ENCODE results near the gene ADAMTS14. TPM values are rescaled to one million over a fixed set of nuclear protein-coding genes. Genes with fewer than 3 reads are reported as not detected.

ADAMTS14 gene
- total and polyA plus RNA-seq, 4 experiments from 2014 or later = not detected

DNA sequence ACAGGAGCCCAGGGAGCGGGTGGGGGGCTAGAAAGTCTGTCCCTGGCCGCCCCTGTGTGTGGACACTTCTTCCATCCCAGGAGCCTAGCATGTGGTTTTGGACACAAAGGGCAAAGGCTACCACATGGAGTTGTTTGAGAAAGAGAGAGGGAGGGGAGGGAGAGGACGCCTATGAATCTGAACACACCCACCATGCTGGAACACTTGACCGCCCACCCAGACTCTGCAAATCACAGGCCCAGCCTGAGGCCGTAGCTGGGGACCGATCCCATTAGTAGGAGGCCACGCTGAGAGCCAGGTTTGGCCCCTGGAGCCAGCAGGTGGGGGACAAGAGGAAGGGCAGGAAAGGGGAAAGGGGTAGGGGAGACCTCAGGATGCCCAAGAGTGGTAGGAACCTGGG lies 39.6 kb downstream of the ADAMTS14 start:
- Histone ChIP-seq H3K27ac (ENCODE audit: low read depth, low read length) (no peak overlapping the region), H3K4me3 (ENCODE audit: low read length in 2 of 2) (no peak overlapping the region), H3K9me3 (ENCODE audit: control insufficient read depth in 1 of 2, low read length in 2 of 2) (no peaks in the 10 kb centered on the region), H3K27me3 (ENCODE audit: insufficient read depth, low read length) (no peaks in the 10 kb centered on the region), H3K36me3 (ENCODE audit: insufficient read depth, low read length) (no peaks in the 10 kb centered on the region), H3K4me1 (ENCODE audit: insufficient read depth, low read length) (no peaks in the 10 kb centered on the region)
- Mint-ChIP-seq H3K4me3 (no peak overlapping the region), H3K4me1 (no peaks in the 10 kb centered on the region), H3K27ac (no peak overlapping the region), H3K9me3 (no peaks in the 10 kb centered on the region), H3K27me3 (no peaks in the 10 kb centered on the region), H3K36me3 (no peaks in the 10 kb centered on the region)
- intact Hi-C loops (cut with micrococcal nuclease) = no loop called here
- ChIA-PET POLR2A (ENCODE audit: partially characterized antibody) (no interaction called here), CTCF (ENCODE audit: partially characterized antibody) (no interaction called here)
- no peak for DNase-seq

DNA sequence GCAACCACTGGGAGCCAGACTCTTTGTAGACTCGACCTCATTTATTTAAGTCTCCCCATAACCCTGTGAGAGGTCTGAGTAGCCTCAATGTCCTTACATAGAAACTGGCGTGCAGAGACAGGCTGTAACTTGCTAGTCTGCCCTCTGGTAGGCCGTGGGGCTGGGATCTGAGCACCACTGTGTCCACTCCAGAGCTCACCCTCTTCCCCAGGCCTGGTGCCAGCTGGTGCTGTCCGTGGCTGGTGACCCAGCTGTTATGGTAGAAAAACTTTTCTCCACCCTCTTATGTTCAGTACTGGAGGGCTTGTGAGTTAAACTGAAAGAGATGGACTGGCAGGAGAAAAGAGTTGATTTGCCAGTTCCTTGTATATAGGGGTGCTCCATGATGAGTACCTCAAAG lies 41.9 kb downstream of the ADAMTS14 start:
- no peaks in the 10 kb centered on the region for H3K27me3 ChIP-seq (ENCODE audit: insufficient read depth, low read length)
- Mint-ChIP-seq H3K27me3 (no peaks in the 10 kb centered on the region), H3K9me3 (no peaks in the 10 kb centered on the region), H3K4me1 (no peaks in the 10 kb centered on the region), H3K27ac (no peak overlapping the region), H3K4me3 (no peak overlapping the region), H3K36me3 (no peaks in the 10 kb centered on the region)
- no peak overlapping the region for H3K27ac ChIP-seq (ENCODE audit: low read depth, low read length)
- CTCF ChIA-PET (ENCODE audit: partially characterized antibody) = no interaction called here
- no peaks in the 10 kb centered on the region for H3K9me3 ChIP-seq (ENCODE audit: control insufficient read depth in 1 of 2, low read length in 2 of 2)
- H3K36me3 ChIP-seq (ENCODE audit: insufficient read depth, low read length) = no peaks in the 10 kb centered on the region
- peak in 1 of 5 donors; percentile 13 for DNase-seq
- POLR2A ChIA-PET (ENCODE audit: partially characterized antibody) = no interaction called here
- no peaks in the 10 kb centered on the region for H3K4me1 ChIP-seq (ENCODE audit: insufficient read depth, low read length)
- intact Hi-C loops (cut with micrococcal nuclease) = no loop called here
- no peak overlapping the region for H3K4me3 ChIP-seq (ENCODE audit: low read length in 2 of 2)

DNA sequence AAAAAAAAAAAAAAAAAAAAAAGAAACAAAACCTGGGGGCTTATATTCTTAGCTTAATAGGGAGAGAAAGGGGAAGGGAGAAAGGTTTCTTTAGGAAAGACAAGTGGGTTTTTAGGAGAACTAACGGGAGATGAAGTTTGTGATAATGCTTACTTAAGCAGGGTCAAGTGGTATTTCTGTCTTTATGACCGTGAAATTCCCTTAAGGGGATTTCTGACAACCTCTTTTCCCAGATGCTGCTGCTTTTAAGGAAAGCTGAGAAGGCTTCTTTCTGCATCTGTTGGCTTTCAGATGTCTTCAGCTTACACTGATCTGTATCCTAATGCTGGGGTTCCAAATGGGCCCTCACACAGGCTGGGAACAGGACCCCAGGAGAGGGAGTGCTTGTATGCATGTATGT lies 42.6 kb downstream of the ADAMTS14 start:
- no peaks in the 10 kb centered on the region for H3K27me3 ChIP-seq (ENCODE audit: insufficient read depth, low read length)
- H3K4me3 Mint-ChIP-seq = no peak overlapping the region
- POLR2A ChIA-PET (ENCODE audit: partially characterized antibody) = no interaction called here
- intact Hi-C loops (cut with micrococcal nuclease) = no loop called here
- H3K4me3 ChIP-seq (ENCODE audit: low read length in 2 of 2) = no peak overlapping the region
- H3K27ac ChIP-seq (ENCODE audit: low read depth, low read length) = no peak overlapping the region
- CTCF ChIA-PET (ENCODE audit: partially characterized antibody) = interaction anchor here (0.6 kb wide), 2 partner anchors 124 to 337 kb away, joined by 3 read pairs; no protein-coding TSS in a partner anchor
- DNase-seq = no peak
- no peaks in the 10 kb centered on the region for H3K27me3 Mint-ChIP-seq
- H3K9me3 ChIP-seq (ENCODE audit: control insufficient read depth in 1 of 2, low read length in 2 of 2) = no peaks in the 10 kb centered on the region
- no peaks in the 10 kb centered on the region for H3K36me3 ChIP-seq (ENCODE audit: insufficient read depth, low read length)
- no peaks in the 10 kb centered on the region for H3K36me3 Mint-ChIP-seq
- no peaks in the 10 kb centered on the region for H3K4me1 Mint-ChIP-seq
- no peaks in the 10 kb centered on the region for H3K9me3 Mint-ChIP-seq
- H3K4me1 ChIP-seq (ENCODE audit: insufficient read depth, low read length) = no peaks in the 10 kb centered on the region
- H3K27ac Mint-ChIP-seq = no peak overlapping the region

DNA sequence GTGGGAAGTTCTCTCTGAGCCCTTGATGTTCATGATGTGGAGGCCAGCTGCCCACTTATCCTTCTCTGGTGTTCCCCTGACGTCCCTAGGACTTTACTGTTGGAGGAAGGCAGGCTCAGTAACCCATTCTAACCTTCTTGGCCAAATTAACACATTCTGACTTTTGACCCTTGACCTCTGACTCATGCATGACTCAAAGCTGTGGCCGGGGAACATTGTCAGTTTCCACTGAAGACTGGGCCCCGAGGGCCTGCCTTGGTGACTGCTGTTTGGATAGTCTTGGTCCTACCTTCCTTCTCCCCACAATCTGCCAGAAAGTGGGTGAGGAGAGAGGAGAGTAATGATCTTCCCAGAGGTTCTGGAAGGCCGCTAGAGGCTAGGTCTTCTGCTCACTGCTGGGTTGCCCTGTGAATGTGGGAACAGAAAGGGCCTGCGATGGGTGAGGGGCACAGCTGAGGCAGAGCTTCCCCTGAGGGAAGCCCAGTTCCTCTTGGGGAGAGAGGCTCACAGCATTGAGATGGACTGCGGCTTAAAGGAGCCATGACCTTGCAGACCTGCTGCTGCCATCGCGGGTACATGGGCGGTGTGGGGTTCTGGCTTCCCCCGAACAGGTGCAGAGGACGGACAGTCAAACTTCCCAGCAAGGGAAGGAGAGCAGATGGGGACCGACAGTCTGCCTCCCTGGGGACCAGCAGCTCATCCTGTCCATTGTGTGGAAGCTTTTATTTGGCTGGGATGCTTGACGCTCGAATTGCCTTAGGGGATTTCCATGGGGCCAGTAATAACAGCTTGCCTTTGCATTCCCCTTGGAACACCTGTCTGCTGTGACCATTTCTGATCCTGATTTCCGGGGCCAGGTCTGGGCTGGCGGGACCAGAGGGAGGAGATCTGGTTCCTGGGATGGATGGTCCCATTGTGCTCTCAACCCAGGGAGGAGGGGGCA lies 43.8 kb downstream of the ADAMTS14 start:
- no peaks in the 10 kb centered on the region for H3K4me1 Mint-ChIP-seq
- DNase-seq = peak in 1 of 5 donors; percentile 25
- no peaks in the 10 kb centered on the region for H3K36me3 ChIP-seq (ENCODE audit: insufficient read depth, low read length)
- intact Hi-C loops (cut with micrococcal nuclease) = no loop called here
- H3K27ac Mint-ChIP-seq = no peak overlapping the region
- no peaks in the 10 kb centered on the region for H3K9me3 Mint-ChIP-seq
- H3K27me3 Mint-ChIP-seq = no peaks in the 10 kb centered on the region
- ChIA-PET CTCF (ENCODE audit: partially characterized antibody) (no interaction called here), POLR2A (ENCODE audit: partially characterized antibody) (no interaction called here)
- H3K27me3 ChIP-seq (ENCODE audit: insufficient read depth, low read length) = no peaks in the 10 kb centered on the region
- no peak overlapping the region for H3K4me3 ChIP-seq (ENCODE audit: low read length in 2 of 2)
- no peaks in the 10 kb centered on the region for H3K9me3 ChIP-seq (ENCODE audit: control insufficient read depth in 1 of 2, low read length in 2 of 2)
- no peak overlapping the region for H3K27ac ChIP-seq (ENCODE audit: low read depth, low read length)
- H3K4me3 Mint-ChIP-seq = no peak overlapping the region
- no peaks in the 10 kb centered on the region for H3K4me1 ChIP-seq (ENCODE audit: insufficient read depth, low read length)
- H3K36me3 Mint-ChIP-seq = no peaks in the 10 kb centered on the region

DNA sequence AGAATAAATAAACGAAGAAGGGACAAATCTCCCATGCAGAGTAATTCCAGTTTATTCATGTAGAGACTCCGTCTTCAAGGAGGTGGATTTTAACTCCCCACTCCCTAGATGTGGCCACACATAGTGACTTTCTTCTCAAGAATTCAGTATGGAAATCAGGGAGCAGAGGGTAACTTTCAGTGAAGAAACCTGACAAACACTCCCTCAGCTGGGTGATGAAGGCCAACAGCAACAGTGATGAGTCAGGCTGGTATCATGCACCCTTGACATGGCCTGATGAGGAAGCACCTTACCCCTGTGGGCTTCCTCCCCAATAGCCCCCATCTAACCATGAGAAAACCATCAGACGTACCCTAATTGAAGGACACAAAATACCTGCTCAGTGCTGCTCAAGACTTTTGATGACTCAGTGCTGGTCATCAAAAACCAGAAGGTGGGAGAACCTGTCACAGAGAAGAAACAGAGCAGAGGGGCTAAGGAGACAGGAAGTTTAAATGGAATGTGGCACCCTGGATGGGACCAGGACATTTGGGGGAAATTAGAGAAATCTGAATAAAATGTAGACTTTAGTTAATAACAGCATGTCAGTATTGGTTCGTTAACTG lies 50.6 kb downstream of the ADAMTS14 start:
- Histone ChIP-seq H3K27me3 (ENCODE audit: insufficient read depth, low read length) (no peaks in the 10 kb centered on the region), H3K4me1 (ENCODE audit: insufficient read depth, low read length) (no peaks in the 10 kb centered on the region), H3K4me3 (ENCODE audit: low read length in 2 of 2) (no peak overlapping the region), H3K36me3 (ENCODE audit: insufficient read depth, low read length) (no peaks in the 10 kb centered on the region), H3K27ac (ENCODE audit: low read depth, low read length) (no peak overlapping the region), H3K9me3 (ENCODE audit: control insufficient read depth in 1 of 2, low read length in 2 of 2) (no peaks in the 10 kb centered on the region)
- Mint-ChIP-seq H3K27ac (no peak overlapping the region), H3K27me3 (no peaks in the 10 kb centered on the region), H3K36me3 (no peaks in the 10 kb centered on the region), H3K4me1 (no peaks in the 10 kb centered on the region), H3K9me3 (no peaks in the 10 kb centered on the region), H3K4me3 (no peak overlapping the region)
- CTCF ChIA-PET (ENCODE audit: partially characterized antibody) = no interaction called here
- DNase-seq = no peak
- POLR2A ChIA-PET (ENCODE audit: partially characterized antibody) = no interaction called here
- intact Hi-C loops (cut with micrococcal nuclease) = no loop called here

DNA sequence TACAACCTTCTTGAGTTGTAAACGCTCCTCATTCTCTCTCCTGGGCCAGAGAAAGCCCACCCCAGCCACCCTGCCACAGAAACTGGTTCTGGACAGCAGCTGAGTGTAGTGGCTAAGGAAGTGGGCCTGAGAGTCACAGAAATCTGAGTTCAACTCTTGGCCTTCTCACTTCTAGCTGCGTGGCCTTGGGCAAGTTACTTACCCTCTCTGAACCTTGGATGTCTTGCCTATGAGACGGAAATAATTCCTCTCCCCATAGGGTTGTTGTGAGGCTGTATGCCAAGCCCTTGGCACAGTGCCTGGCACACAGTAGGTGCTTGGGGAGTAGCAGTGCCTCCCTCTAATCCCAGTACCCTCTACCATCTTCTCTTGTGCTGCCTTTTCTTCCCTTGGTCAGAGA lies 51.5 kb downstream of the ADAMTS14 start:
- no peak overlapping the region for H3K27ac ChIP-seq (ENCODE audit: low read depth, low read length)
- no peak for DNase-seq
- Mint-ChIP-seq H3K9me3 (no peaks in the 10 kb centered on the region), H3K27me3 (no peaks in the 10 kb centered on the region), H3K27ac (no peak overlapping the region), H3K4me3 (no peak overlapping the region), H3K4me1 (no peaks in the 10 kb centered on the region), H3K36me3 (no peaks in the 10 kb centered on the region)
- intact Hi-C loops (cut with micrococcal nuclease) = no loop called here
- no peaks in the 10 kb centered on the region for H3K36me3 ChIP-seq (ENCODE audit: insufficient read depth, low read length)
- ChIA-PET CTCF (ENCODE audit: partially characterized antibody) (no interaction called here), POLR2A (ENCODE audit: partially characterized antibody) (no interaction called here)
- no peak overlapping the region for H3K4me3 ChIP-seq (ENCODE audit: low read length in 2 of 2)
- no peaks in the 10 kb centered on the region for H3K9me3 ChIP-seq (ENCODE audit: control insufficient read depth in 1 of 2, low read length in 2 of 2)
- no peaks in the 10 kb centered on the region for H3K4me1 ChIP-seq (ENCODE audit: insufficient read depth, low read length)
- no peaks in the 10 kb centered on the region for H3K27me3 ChIP-seq (ENCODE audit: insufficient read depth, low read length)

DNA sequence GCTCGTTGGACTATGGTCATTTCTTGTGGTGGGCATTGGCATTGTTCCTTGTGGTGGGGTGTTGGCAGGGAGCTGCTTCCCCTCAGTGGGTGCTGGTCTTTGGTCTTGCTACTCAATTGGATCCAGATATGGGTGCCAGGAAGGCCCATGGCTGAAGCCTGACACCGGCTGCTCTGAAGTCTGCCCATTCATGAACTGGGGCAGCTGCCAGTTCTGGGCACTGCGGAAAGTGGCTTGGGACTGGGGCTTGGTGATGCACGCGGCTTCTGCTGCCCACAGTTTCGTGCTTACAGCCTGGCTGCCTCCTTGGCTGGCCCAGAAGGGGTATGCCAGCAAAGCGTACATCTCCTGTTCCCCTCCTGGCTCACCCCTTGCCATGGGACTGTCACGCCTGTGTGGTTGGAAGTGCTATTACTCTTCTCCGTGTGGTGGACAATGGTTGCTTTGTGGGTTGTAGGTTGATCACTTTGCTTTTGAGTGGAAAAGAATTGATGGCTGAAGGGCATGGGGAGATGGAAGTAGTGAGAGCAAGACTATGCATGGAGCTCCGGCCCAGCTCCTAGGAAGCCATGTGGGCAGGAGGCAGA lies 54.7 kb downstream of the ADAMTS14 start:
- DNase-seq = no peak
- H3K27me3 Mint-ChIP-seq = no peaks in the 10 kb centered on the region
- POLR2A ChIA-PET (ENCODE audit: partially characterized antibody) = no interaction called here
- Histone ChIP-seq H3K27ac (ENCODE audit: low read depth, low read length) (no peak overlapping the region), H3K27me3 (ENCODE audit: insufficient read depth, low read length) (no peaks in the 10 kb centered on the region), H3K4me1 (ENCODE audit: insufficient read depth, low read length) (no peaks in the 10 kb centered on the region), H3K9me3 (ENCODE audit: control insufficient read depth in 1 of 2, low read length in 2 of 2) (no peaks in the 10 kb centered on the region), H3K36me3 (ENCODE audit: insufficient read depth, low read length) (no peaks in the 10 kb centered on the region), H3K4me3 (ENCODE audit: low read length in 2 of 2) (no peak overlapping the region)
- no peaks in the 10 kb centered on the region for H3K9me3 Mint-ChIP-seq
- H3K4me1 Mint-ChIP-seq = no peaks in the 10 kb centered on the region
- intact Hi-C loops (cut with micrococcal nuclease) = no loop called here
- no peaks in the 10 kb centered on the region for H3K36me3 Mint-ChIP-seq
- no peak overlapping the region for H3K4me3 Mint-ChIP-seq
- CTCF ChIA-PET (ENCODE audit: partially characterized antibody) = no interaction called here
- H3K27ac Mint-ChIP-seq = no peak overlapping the region

Measured in CD4-positive, alpha-beta memory T cell (primary cell).